ENCODE results near the gene FARP2. TPM values are rescaled to one million over a fixed set of nuclear protein-coding genes. Genes with fewer than 3 reads are reported as not detected.

The FARP2 gene
- polyA plus RNA-seq, 2 donors, result 13.2 to 19.9 TPM

DNA sequence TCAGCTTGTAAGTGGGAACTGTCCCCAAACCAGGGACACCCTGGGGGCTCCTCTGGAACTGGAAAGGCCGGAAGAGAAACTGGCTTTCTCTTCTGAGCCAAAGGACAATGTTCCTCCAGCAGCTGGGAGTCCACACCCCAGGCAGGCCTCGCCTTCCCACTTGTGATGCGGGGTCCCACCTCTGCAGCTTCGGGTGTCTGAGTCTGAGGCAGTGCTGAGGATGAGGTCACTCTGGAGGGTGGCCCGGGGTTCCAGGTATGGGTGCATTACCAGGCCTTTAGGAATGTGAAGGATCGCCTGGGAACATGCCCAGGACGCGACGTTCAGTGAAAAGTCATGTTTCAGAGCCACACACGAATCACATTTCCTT lies 184.3 kb downstream of the FARP2 start:
- no peaks in the 10 kb centered on the region for H3K27me3 ChIP-seq (ENCODE audit: control insufficient read depth in 1 of 2, insufficient read depth in 2 of 2, low read length in 2 of 2)
- H3K9me3 ChIP-seq (ENCODE audit: control insufficient read depth in 2 of 2, insufficient read depth in 1 of 2, low read depth in 1 of 2, low read length in 1 of 2), result peaks cover 0 to 6% of the 10 kb centered on the region in 2 donors
- H3K36me3 ChIP-seq (ENCODE audit: control insufficient read depth in 2 of 2, insufficient read depth in 2 of 2, low read length in 1 of 2), result no peaks in the 10 kb centered on the region
- peaks cover 3 to 10% of the 10 kb centered on the region in 2 donors for H3K4me1 ChIP-seq (ENCODE audit: control insufficient read depth in 2 of 2, insufficient read depth in 2 of 2, low read length in 1 of 2)
- WGBS, 2 donors, result 45% methylated on average over 10 of the region's 10 CpGs
- peak overlapping the region; percentile 11 to 42 for H3K4me3 ChIP-seq (ENCODE audit: low read depth in 1 of 2, low read length in 2 of 2)
- H3K27ac ChIP-seq (ENCODE audit: low read depth in 2 of 2, low read length in 1 of 2), result no peak overlapping the region

- Histone ChIP-seq H3K27me3 (ENCODE audit: control insufficient read depth in 1 of 2, insufficient read depth in 2 of 2, low read length in 2 of 2) (no peaks in the 10 kb centered on the region), H3K4me3 (ENCODE audit: low read depth in 1 of 2, low read length in 2 of 2) (peak overlapping the region; percentile 42 to 43), H3K36me3 (ENCODE audit: control insufficient read depth in 2 of 2, insufficient read depth in 2 of 2, low read length in 1 of 2) (no peaks in the 10 kb centered on the region), H3K27ac (ENCODE audit: low read depth in 2 of 2, low read length in 1 of 2) (peak overlapping the region in 1 of 2 donors; percentile 8), H3K4me1 (ENCODE audit: control insufficient read depth in 2 of 2, insufficient read depth in 2 of 2, low read length in 1 of 2) (peaks cover 3 to 10% of the 10 kb centered on the region in 2 donors), H3K9me3 (ENCODE audit: control insufficient read depth in 2 of 2, insufficient read depth in 1 of 2, low read depth in 1 of 2, low read length in 1 of 2) (peaks cover 0 to 7% of the 10 kb centered on the region in 2 donors)
- 9% methylated on average over 38 to 68 of the region's 68 CpGs for WGBS, 2 donors
Measured at GRCh38 chr2:241540771-241541561, 184.9 kb downstream of the FARP2 start.

GRCh38 chr2:241541564-241542277 lies 185.6 kb downstream of the FARP2 start:
- H3K27me3 ChIP-seq (ENCODE audit: control insufficient read depth in 1 of 2, insufficient read depth in 2 of 2, low read length in 2 of 2), result no peaks in the 10 kb centered on the region
- peaks cover 0 to 7% of the 10 kb centered on the region in 2 donors for H3K9me3 ChIP-seq (ENCODE audit: control insufficient read depth in 2 of 2, insufficient read depth in 1 of 2, low read depth in 1 of 2, low read length in 1 of 2)
- no peak overlapping the region for H3K4me3 ChIP-seq (ENCODE audit: low read depth in 1 of 2, low read length in 2 of 2)
- 20 to 25% methylated on average over 57 to 62 of the region's 62 CpGs for WGBS, 2 donors
- no peaks in the 10 kb centered on the region for H3K36me3 ChIP-seq (ENCODE audit: control insufficient read depth in 2 of 2, insufficient read depth in 2 of 2, low read length in 1 of 2)
- peaks cover 3 to 10% of the 10 kb centered on the region in 2 donors for H3K4me1 ChIP-seq (ENCODE audit: control insufficient read depth in 2 of 2, insufficient read depth in 2 of 2, low read length in 1 of 2)
- no peak overlapping the region for H3K27ac ChIP-seq (ENCODE audit: low read depth in 2 of 2, low read length in 1 of 2)

DNA sequence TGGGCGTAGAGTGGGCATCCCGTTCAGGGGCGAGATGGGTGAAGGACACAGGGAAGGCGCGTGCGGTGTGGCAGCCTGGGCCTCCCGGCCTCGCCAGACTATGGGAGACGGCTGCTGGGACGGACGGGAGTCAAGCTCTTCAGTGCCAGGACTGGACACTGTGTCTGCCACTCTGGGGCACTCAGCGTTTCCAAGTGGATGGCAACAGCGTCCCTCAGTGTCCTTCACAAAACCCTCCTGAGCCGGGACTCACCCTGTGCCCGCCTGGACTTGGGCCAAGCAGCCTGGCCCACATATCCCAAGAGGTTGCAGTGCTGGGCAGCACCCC lies 186.2 kb downstream of the FARP2 start:
- Histone ChIP-seq H3K4me1 (ENCODE audit: control insufficient read depth in 2 of 2, insufficient read depth in 2 of 2, low read length in 1 of 2) (peaks cover 5 to 10% of the 10 kb centered on the region in 2 donors), H3K27me3 (ENCODE audit: control insufficient read depth in 1 of 2, insufficient read depth in 2 of 2, low read length in 2 of 2) (no peaks in the 10 kb centered on the region), H3K36me3 (ENCODE audit: control insufficient read depth in 2 of 2, insufficient read depth in 2 of 2, low read length in 1 of 2) (no peaks in the 10 kb centered on the region), H3K9me3 (ENCODE audit: control insufficient read depth in 2 of 2, insufficient read depth in 1 of 2, low read depth in 1 of 2, low read length in 1 of 2) (peaks cover 0 to 7% of the 10 kb centered on the region in 2 donors), H3K4me3 (ENCODE audit: low read depth in 1 of 2, low read length in 2 of 2) (no peak overlapping the region), H3K27ac (ENCODE audit: low read depth in 2 of 2, low read length in 1 of 2) (no peak overlapping the region)
- 69 to 79% methylated on average over 15 of the region's 15 CpGs for WGBS, 2 donors

Other genes starting within 250 kb of the FARP2 start
- gene PASK, start 206.8 kb upstream of the FARP2 start, polyA plus RNA-seq, result 1 to 10 TPM; 4.9 to 7.8 TPM
- 10 to 100 TPM; 74.3 to 78.2 TPM for gene PPP1R7, start 205.8 kb upstream of the FARP2 start, polyA plus RNA-seq
- gene ANO7, start 167.6 kb upstream of the FARP2 start, polyA plus RNA-seq, result under 1 TPM; 0.14 to 0.21 TPM
- gene HDLBP, start 40.6 kb upstream of the FARP2 start, polyA plus RNA-seq, result 100 to 1,000 TPM; 158 to 197 TPM
- 10 to 100 TPM; 63.6 to 95.6 TPM for gene SEPTIN2, start 40.4 kb upstream of the FARP2 start, polyA plus RNA-seq
- 100 to 1,000 TPM; 116 to 132 TPM for gene STK25, start 152.3 kb downstream of the FARP2 start, polyA plus RNA-seq
- 10 to 100 TPM; 29.8 to 38.7 TPM for gene BOK, start 202.5 kb downstream of the FARP2 start, polyA plus RNA-seq